Heart left ventricle (tissue), 13 donors: ENCODE data around the gene AKAP13.

Experiments
- POLR2A ChIP-seq, 2 donors: fragments of 450-650 bp; IDR thresholded peaks; one replicate each; pipeline ENCODE4 v1.6.1; 2017; ENCODE audit warnings: antibody characterized with exemption in 2 of 2, mild to moderate bottlenecking in 2 of 2, moderate library complexity in 2 of 2
- TF ChIP-seq, protein P1 (sequence below), 12 donors: fragments of 200-600 bp; sonication (generic) in 4 of 12; IDR thresholded peaks; one replicate each; pipeline versions ENCODE4 v1.5.0 to v1.8.0; 2018 to 2022; ENCODE audit warnings: antibody characterized with exemption in 12 of 12, mild to moderate bottlenecking in 5 of 12
- donor health status: ischemic (EF 13 %, LVEDD 7.1; RV severe dilation, severe dysfunction).
- donor health status: DM: no; HTN: yes; CAD: no.
- donor health status: DM: no; HTN: no; CAD: no.
- donor health status: ischemic (EF 25% LVEDD 6.9; RV normal size, moderate dysfunction).
- donor health status: ischemic (EF 25% LVEDD 5.7; RV mildly dilated, moderate dysfunction).
- donor health status: ischemic (EF 35%, LVEDD 5.7; RV mildly dilated, moderate dysfunction).
- donor health status: nonischemic (EF 11% LVEDD 7.7; RV severe dilation, severe dysfunction).
- donor health status: DM: yes; HTN: yes; CAD: no.
- donor health status: PGD.
- donor health status: ischemic (EF 29% LVEDD 5.4; RV normal size, mild dysfunction).
- donor health status: nonischemic (EF 23%, LVEDD 6.1; RV moderate dilation, normal function).

DNA sequence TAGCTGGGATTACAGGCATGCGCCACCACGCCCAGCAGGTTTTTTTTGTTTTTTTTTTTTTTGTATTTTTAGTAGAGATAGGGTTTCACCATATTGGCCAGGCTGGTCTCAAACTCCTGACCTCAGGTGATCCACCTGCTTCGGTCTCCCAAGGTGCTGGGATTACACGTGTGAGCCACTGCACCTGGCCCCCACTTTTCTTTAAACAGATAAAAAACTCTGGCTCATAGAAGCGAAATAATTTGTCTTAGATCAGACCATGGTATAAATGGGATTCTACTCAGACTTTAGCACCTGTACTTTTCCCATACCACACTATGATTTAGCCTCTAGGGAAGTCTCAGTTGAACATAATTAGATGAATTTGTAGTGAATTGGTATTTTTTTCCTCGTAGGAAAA is 182.4 kb downstream of the AKAP13 start:
- TF ChIP-seq, protein P1, sequence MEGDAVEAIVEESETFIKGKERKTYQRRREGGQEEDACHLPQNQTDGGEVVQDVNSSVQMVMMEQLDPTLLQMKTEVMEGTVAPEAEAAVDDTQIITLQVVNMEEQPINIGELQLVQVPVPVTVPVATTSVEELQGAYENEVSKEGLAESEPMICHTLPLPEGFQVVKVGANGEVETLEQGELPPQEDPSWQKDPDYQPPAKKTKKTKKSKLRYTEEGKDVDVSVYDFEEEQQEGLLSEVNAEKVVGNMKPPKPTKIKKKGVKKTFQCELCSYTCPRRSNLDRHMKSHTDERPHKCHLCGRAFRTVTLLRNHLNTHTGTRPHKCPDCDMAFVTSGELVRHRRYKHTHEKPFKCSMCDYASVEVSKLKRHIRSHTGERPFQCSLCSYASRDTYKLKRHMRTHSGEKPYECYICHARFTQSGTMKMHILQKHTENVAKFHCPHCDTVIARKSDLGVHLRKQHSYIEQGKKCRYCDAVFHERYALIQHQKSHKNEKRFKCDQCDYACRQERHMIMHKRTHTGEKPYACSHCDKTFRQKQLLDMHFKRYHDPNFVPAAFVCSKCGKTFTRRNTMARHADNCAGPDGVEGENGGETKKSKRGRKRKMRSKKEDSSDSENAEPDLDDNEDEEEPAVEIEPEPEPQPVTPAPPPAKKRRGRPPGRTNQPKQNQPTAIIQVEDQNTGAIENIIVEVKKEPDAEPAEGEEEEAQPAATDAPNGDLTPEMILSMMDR (IDR thresholded peaks at IDR 0.05) = no peak
- no peak for TF ChIP-seq POLR2A (IDR thresholded peaks at IDR 0.05)
